Heart left ventricle (tissue), 13 donors: Measurements from ENCODE around the gene PALLD.

Experiments used
- CTCF ChIP-seq, 12 donors: fragments of 200-600 bp; sonication (generic) in 4 of 12; IDR thresholded peaks; one replicate each; pipeline versions ENCODE4 v1.5.0 to v1.8.0; 2018 to 2022; ENCODE audit warnings: antibody characterized with exemption in 12 of 12, mild to moderate bottlenecking in 5 of 12
- POLR2A ChIP-seq, 2 donors: fragments of 450-650 bp; IDR thresholded peaks; one replicate each; pipeline ENCODE4 v1.6.1; 2017; ENCODE audit warnings: antibody characterized with exemption in 2 of 2, mild to moderate bottlenecking in 2 of 2, moderate library complexity in 2 of 2
- donor health status: ischemic (EF 13 %, LVEDD 7.1; RV severe dilation, severe dysfunction).
- donor health status: DM: no; HTN: yes; CAD: no.
- donor health status: DM: no; HTN: no; CAD: no.
- donor health status: ischemic (EF 25% LVEDD 6.9; RV normal size, moderate dysfunction).
- donor health status: ischemic (EF 25% LVEDD 5.7; RV mildly dilated, moderate dysfunction).
- donor health status: ischemic (EF 35%, LVEDD 5.7; RV mildly dilated, moderate dysfunction).
- donor health status: nonischemic (EF 11% LVEDD 7.7; RV severe dilation, severe dysfunction).
- donor health status: DM: yes; HTN: yes; CAD: no.
- donor health status: PGD.
- donor health status: ischemic (EF 29% LVEDD 5.4; RV normal size, mild dysfunction).
- donor health status: nonischemic (EF 23%, LVEDD 6.1; RV moderate dilation, normal function).

DNA sequence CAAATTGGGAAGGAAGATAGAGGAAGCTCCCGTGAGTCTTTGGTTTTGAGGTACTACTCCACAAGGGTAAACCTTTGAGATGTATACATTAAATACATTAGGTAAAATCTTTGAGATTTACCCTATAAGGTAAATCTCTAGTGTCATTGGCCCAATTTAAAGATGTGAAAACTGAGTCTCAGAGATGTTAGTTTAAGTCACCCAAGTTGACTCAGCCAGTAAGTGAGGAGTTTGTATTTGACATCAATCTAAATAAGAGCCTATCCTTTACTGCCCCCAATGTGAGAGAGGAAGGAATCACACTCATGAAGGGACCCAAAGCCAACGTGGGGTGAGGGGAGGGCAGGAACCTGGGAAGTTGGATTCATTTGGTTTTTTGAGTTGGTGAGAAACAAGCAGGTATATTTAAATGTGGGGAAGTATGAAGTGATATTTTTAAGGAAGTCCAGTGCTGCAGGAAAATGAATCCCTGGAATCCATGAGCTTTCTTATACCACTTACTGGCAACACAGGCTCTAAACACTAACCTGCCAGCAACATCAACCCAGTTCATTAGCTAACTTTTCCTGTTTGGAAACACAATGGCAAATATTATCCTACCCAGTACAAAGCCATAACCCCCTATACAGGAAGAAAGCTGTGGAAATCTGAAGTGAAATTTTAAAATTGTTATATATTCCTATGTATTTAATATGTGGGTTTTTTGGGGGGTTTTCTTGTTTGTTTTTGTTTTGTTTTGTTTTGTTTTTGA, 55.3 kb downstream of the PALLD start:
- TF ChIP-seq CTCF (IDR thresholded peaks at IDR 0.05), result peak in 2 of 12 donors; percentile 9 to 12
- no peak for TF ChIP-seq POLR2A (IDR thresholded peaks at IDR 0.05)
